ENCODE measurements around the gene RNF141.

GRCh38 chr11:10494636-10495463 is 46.1 kb downstream of the RNF141 start:
- TF ChIP-seq ZNF114 (tag by site-specific recombination; IDR thresholded peaks at IDR 0.05): no peak
- TF ChIP-seq ZNF561 (tag by site-specific recombination; IDR thresholded peaks at IDR 0.05; ENCODE audit: borderline replicate concordance): no peak
- TF ChIP-seq ZNF639 (tag by site-specific recombination; IDR thresholded peaks at IDR 0.05): no peak
- TF ChIP-seq CTCF (tag by site-specific recombination; IDR thresholded peaks at IDR 0.05): no peak
- no peak for TF ChIP-seq ZNF248 (tag by site-specific recombination; IDR thresholded peaks at IDR 0.05)
- no peak for TF ChIP-seq PRDM4 (tag by site-specific recombination; IDR thresholded peaks at IDR 0.05)
- TF ChIP-seq ZNF768 (tag by site-specific recombination; IDR thresholded peaks at IDR 0.05): no peak
- TF ChIP-seq ZNF423 (tag by site-specific recombination; IDR thresholded peaks at IDR 0.05): no peak
- TF ChIP-seq ZNF274 (IDR thresholded peaks at IDR 0.05; ENCODE audit: low read length): no peak
- no peak for TF ChIP-seq ZNF274 (tag by site-specific recombination; IDR thresholded peaks at IDR 0.05; ENCODE audit: borderline replicate concordance)
- no peak for TF ChIP-seq ZBTB20 (tag by site-specific recombination; IDR thresholded peaks at IDR 0.05)
- TF ChIP-seq ZSCAN18 (tag by site-specific recombination; IDR thresholded peaks at IDR 0.05): no peak
- TF ChIP-seq ZNF138 (tag by site-specific recombination; IDR thresholded peaks at IDR 0.05; ENCODE audit: borderline replicate concordance): no peak
- no peak for TF ChIP-seq ZNF398 (tag by site-specific recombination; IDR thresholded peaks at IDR 0.05)
